Stimulated activated CD8-positive, alpha-beta memory T cell treated with anti-CD3 and anti-CD28 coated beads, Interleukin-4, amount 100 ng/mL, for 1 hour (primary cell): ENCODE measurements around the gene CPEB4.

Experiments used
- DNase-seq, 2 donors: peaks; one replicate each; pipeline ENCODE4 v3.0.0-alpha.2; 2020; ENCODE audit warnings: low read depth in 2 of 2, low spot score in 1 of 2

CPEB4 gene

GRCh38 chr5:173941102-173941501 is 53.0 kb downstream of the CPEB4 start:
- DNase-seq: no peak

DNA sequence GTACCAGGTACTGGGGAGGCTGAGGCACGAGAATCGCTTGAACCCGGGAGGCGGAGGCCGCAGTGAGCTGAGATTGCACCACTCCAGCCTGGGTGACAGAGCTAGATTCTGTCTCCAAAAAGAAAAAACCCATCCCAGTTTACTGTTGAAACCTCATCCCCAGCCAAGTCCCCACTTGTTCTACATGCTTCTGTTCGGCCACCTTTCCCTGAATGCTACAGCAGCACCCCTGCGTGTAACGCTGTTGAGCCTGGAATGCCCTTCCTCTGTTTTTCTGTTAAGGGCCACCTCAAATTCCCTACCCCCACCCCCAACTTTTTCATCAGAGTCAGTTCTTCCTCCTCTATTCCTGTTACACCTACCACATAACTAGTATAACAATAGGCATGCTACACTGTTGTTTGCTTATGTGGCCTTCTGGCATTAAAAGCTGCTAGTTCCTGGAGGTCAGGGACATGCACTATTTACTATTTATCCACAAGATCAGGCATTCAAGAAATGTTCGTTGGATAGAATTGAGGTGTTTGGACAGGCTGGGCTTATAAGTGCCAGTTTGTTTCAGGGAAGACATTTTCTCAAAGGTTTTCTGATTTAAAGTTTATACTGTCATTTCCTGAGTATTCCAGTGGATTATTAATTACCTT is 53.7 kb downstream of the CPEB4 start:
- DNase-seq: no peak

DNA sequence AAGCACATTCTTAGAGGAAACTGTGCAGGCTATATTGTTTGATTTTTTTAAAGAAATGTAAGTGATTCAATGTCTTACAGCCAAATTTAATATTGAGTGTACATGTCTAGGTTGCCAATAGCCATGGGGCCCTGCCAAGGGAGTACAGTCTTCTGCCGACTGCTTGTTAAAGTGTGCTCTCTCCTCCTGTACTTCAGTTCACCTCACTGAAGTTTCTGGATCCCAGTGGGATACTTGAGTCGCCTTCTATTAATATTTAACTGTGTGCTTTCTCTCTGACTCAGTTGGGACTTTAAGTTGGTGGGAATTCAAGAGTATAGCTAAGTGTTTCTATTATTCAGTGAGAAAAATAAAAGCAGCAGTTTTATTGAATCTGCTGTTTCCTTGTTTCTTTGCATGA is 56.4 kb downstream of the CPEB4 start:
- no peak for DNase-seq

GRCh38 chr5:173945160-173945559 is 57.0 kb downstream of the CPEB4 start:
- no peak for DNase-seq

GRCh38 chr5:173946323-173946722 is 58.2 kb downstream of the CPEB4 start:
- no peak for DNase-seq

GRCh38 chr5:173950829-173951228 is 62.7 kb downstream of the CPEB4 start:
- DNase-seq: no peak

DNA sequence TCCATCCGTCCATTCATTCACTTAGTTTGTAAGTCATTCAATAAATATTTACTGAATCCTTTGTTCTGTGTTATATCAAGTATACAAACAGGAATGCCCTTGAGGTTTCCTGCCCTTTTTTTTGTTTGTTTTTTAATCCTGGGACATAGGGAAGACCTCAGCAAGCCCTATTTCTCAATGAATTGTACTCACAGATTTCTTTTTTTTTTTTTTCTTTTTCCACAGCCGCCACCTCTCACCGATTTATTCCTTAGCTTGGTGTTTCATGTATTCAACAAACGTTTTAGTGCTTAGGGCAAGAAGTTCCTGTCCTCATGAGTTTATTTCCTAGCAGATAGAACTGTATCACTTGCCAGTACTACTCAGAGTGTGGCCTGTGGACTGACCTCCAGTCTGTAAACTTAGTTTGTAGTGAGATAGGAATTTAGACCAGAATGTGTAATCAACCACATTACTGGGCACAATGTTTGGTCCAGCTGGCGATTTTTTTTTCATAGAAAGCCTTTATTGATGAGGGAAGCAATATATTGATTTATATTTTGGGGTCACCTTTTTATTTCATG is 65.5 kb downstream of the CPEB4 start:
- no peak for DNase-seq

- no peak for DNase-seq
These were observed 66.7 kb downstream of the CPEB4 start for GRCh38 chr5:173954671-173955521.

GRCh38 chr5:173960986-173961385 is 72.8 kb downstream of the CPEB4 start:
- DNase-seq: no peak

DNA sequence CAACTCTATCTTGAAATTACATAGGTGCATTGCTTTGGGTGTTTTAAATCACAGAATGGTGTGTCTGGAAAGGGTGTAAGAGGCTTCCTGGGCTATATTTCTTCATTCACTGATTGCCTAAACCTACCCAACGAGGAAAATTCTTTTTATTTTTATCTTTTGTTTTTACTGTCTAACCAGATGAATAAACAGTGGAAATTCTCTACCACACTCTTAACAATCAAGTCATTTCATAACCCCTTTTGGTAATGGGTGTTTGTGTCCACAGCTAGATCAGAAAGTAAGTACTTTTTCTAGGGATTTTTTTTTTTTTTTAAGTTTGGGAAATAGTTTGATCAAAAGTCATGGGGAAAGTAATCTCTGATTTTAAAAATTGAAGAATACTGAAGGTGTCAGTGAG is 73.3 kb downstream of the CPEB4 start:
- DNase-seq: no peak

DNA sequence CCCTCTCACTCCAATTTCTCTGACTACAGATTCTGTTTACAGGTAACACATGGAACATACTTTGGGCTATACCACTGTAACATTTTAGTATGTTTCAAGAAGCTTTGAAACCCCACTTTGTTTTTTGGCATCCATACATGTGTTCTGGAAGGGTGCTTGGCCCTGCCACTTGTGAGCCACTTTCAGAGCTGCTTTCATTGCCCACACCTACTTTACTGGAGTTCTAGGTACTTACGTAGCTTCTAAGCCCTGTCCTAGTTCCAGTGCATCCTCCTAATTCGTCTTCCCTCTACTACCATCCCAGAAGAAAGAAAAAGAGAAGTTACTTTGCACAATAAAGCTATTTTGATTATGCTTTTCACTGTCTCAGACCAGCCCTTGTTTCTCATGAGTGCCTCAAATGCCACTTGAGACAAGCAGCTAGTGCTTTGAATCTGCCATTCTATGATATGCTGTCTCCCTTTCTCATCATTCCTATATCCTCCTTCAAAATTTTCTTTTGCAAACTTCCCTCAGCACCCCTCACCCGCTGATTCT is 74.4 kb downstream of the CPEB4 start:
- no peak for DNase-seq

DNA sequence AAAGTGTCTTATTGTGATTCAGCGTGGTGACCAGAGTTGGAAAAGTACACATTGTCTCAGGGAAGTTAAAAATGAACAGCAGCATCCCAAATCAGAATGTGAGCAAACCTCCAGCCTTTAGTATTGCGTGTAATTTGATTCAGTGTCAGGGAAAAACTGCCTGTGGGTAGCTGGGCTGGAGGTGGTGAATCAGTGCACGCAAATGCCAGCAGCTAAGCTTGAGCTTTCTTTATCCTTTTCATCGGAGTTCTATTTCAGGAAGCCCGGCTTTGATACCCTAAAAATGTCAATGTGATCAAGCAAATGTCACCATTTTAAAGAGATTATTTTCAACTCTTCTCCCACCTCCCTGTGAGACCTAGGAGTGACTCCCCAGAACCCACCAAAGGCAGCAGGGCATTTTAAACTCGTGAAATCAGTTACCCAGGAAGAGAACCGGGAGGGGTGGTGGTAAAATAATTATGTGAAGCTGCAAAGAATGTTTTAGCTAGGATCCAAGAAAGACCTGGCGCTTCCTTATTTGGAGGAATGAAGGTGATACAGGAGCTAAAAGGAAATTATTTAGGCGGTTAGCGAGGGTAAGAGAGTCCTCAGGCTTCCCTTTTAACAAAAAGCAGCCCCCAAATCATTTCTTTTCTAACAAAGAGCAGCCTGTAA is 75.2 kb downstream of the CPEB4 start:
- DNase-seq: no peak

GRCh38 chr5:173963867-173964441 is 75.8 kb downstream of the CPEB4 start:
- DNase-seq: no peak

DNA sequence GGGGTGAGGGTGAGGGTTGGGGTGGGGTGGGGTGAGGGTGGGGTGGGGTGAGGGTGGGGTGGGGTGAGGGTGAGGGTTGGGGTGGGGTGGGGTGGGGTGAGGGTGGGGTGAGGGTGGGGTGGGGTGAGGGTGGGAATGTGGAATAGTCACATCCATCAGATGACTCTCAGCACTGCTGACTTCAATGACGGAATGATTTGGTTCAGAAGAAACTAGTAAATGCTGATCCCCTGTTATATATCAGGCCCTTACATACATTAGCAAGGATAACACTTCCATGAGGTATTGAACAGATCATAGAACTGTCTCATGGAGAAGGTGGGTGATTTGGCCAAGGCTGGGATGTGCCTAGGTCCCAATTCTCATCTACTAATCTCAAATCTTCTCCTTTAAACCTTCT is 76.4 kb downstream of the CPEB4 start:
- no peak for DNase-seq

DNA sequence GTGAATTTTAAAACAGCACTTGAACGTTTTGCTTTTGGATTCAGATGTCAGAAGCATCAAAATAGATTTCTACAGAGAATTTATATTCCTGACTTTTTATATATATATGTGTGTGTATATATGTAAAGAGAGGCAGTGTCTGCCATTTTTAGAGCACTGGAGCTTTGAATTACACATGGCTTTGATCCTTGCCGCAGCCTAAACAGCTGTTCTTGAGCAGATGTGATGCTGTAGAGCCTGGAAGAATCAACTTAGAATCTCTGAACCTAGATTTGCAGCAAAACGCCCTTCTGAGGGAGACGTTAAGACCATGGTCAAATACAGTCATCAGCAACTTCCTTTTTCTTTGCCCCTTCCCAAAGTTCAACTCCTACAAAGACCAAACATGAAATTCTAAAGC is 79.1 kb downstream of the CPEB4 start:
- no peak for DNase-seq

GRCh38 chr5:173968154-173968797 is 80.1 kb downstream of the CPEB4 start:
- no peak for DNase-seq

- no peak for DNase-seq
These were observed 81.3 kb downstream of the CPEB4 start for GRCh38 chr5:173969167-173970049.

- DNase-seq: no peak
These were observed 82.9 kb downstream of the CPEB4 start for GRCh38 chr5:173970878-173971650.
